Neural cell (in vitro differentiated cells): ENCODE measurements around the gene RBM20. TPM values are rescaled to one million over a fixed set of nuclear protein-coding genes. Genes with fewer than 3 reads are reported as not detected.

Experiments
- H2AFZ ChIP-seq: fragments of 200-600, 300-800 bp; sonication (generic), shearing (Covaris generic); 2 replicates; pipeline ENCODE4 v1.6.0; 2014; ENCODE audit warnings: low read depth, mild to moderate bottlenecking, antibody characterized with exemption, low read length, moderate library complexity
- H3F3A ChIP-seq: fragments of 200-600 bp; shearing (Covaris generic); 2 replicates; pipeline ENCODE4 v1.6.1; 2016; ENCODE audit warnings: mild to moderate bottlenecking, moderate library complexity, mixed read lengths, antibody characterized with exemption, low read length; ENCODE audit not compliant: insufficient read depth, poor library complexity, severe bottlenecking
- H3K27ac ChIP-seq: fragments of 200-600, 300-800 bp; sonication (generic), shearing (Covaris generic); 2 replicates; pipeline ENCODE4 v1.5.1; 2014; ENCODE audit warnings: mild to moderate bottlenecking, low read length, moderate library complexity
- H3K27me3 ChIP-seq: fragments of 300-800, 200-600 bp; sonication (generic), shearing (Covaris generic); 2 replicates; pipeline ENCODE4 v1.6.0; 2014; ENCODE audit warnings: mild to moderate bottlenecking, low read depth, low read length, moderate library complexity; ENCODE audit not compliant: insufficient read depth
- H3K36me3 ChIP-seq: fragments of 300-800, 200-600 bp; sonication (generic), shearing (Covaris generic); 2 replicates; pipeline ENCODE4 v1.5.1; 2014; ENCODE audit warnings: mild to moderate bottlenecking, antibody characterized with exemption, low read length, moderate library complexity; ENCODE audit not compliant: insufficient read depth
- H3K4me2 ChIP-seq: fragments of 300-800, 200-600 bp; sonication (generic), shearing (Covaris generic); 2 replicates; pipeline ENCODE4 v1.6.0; 2014; ENCODE audit warnings: mild to moderate bottlenecking, low read length
- H3K4me3 ChIP-seq: fragments of 300-800, 200-600 bp; sonication (generic), shearing (Covaris generic); 2 replicates; pipeline ENCODE4 v1.5.1; 2014; ENCODE audit warnings: mild to moderate bottlenecking, low read length, moderate library complexity
- H3K79me2 ChIP-seq: fragments of 200-600 bp; shearing (Covaris generic); replicated peaks from 2 replicates; pipeline ENCODE4 v1.6.0; 2014; ENCODE audit warnings: mild to moderate bottlenecking, low read length, moderate library complexity; ENCODE audit not compliant: insufficient read depth
- H3K9ac ChIP-seq: fragments of 300-800, 200-600 bp; sonication (generic), shearing (Covaris generic); 2 replicates; pipeline ENCODE4 v1.6.1; 2016; ENCODE audit warnings: mild to moderate bottlenecking, low read length, mixed read lengths
- H3K9me2 ChIP-seq: fragments of 200-600 bp; shearing (Covaris generic); 2 replicates; pipeline ENCODE4 v1.6.1; 2016; ENCODE audit warnings: mild to moderate bottlenecking, low read length, mixed read lengths; ENCODE audit not compliant: insufficient read depth
- H3K9me3 ChIP-seq: fragments of 200-600, 300-800 bp; sonication (generic), shearing (Covaris generic); 2 replicates; pipeline ENCODE4 v1.6.1; 2016; ENCODE audit warnings: mild to moderate bottlenecking, mixed run types, low read length, moderate library complexity, mixed read lengths
- H4K20me1 ChIP-seq: fragments of 200-600 bp; shearing (Covaris generic); 2 replicates; pipeline ENCODE4 v1.6.1; 2016; ENCODE audit warnings: mild to moderate bottlenecking, mixed run types; ENCODE audit not compliant: insufficient read depth
- CTCF ChIP-seq: fragments of 450-650 bp; IDR thresholded peaks from 2 replicates; pipeline ENCODE4 v1.5.1; 2014; ENCODE audit warnings: antibody characterized with exemption, mild to moderate bottlenecking, moderate library complexity; ENCODE audit not compliant: poor library complexity, severe bottlenecking
- EP300 ChIP-seq: fragments of 450-650 bp; conservative IDR thresholded peaks from 2 replicates; pipeline ENCODE4 v1.6.1; 2014; ENCODE audit warnings: antibody characterized with exemption, mild to moderate bottlenecking, moderate library complexity; ENCODE audit not compliant: poor library complexity, severe bottlenecking
- EZH2 ChIP-seq: fragments of 200-600, 300-800 bp; shearing (Covaris generic), sonication (generic); IDR thresholded peaks from 2 replicates; pipeline ENCODE4 v1.6.1; 2014; ENCODE audit warnings: antibody characterized with exemption, low read length, borderline replicate concordance, mild to moderate bottlenecking; ENCODE audit not compliant: insufficient read depth, poor library complexity, severe bottlenecking
- MXI1 ChIP-seq: fragments of 450-650 bp; conservative IDR thresholded peaks from 2 replicates; pipeline ENCODE4 v1.6.1; 2014; ENCODE audit warnings: antibody characterized with exemption, mild to moderate bottlenecking; ENCODE audit not compliant: poor library complexity, severe bottlenecking
- POLR2AphosphoS5 ChIP-seq: IDR thresholded peaks from 2 replicates; pipeline ENCODE4 v1.6.1; 2012
- RAD21 ChIP-seq: fragments of 450-650 bp; conservative IDR thresholded peaks from 2 replicates; pipeline ENCODE4 v1.6.1; 2014; ENCODE audit warnings: antibody characterized with exemption, mild to moderate bottlenecking, moderate library complexity
- SMC3 ChIP-seq: fragments of 450-650 bp; conservative IDR thresholded peaks from 2 replicates; pipeline ENCODE4 v1.6.1; 2014; ENCODE audit warnings: antibody characterized with exemption, mild to moderate bottlenecking, moderate library complexity; ENCODE audit not compliant: poor library complexity
- TAF1 ChIP-seq: IDR thresholded peaks from 2 replicates; pipeline ENCODE4 v1.6.1; 2012; ENCODE audit warnings: low read depth
- polyA plus RNA-seq: library from polyadenylated mRNA; depleted of rRNA; stranded (reverse); fragments of >200 nt; gene quantifications from 2 replicates; pipeline ENCODE4 v1.2.3, GENCODE V29; 2014
- TF ChIP-seq, protein P1 (sequence below): IDR thresholded peaks from 2 replicates; pipeline ENCODE4 v1.6.1; 2012; ENCODE audit warnings: borderline replicate concordance

Gene RBM20
- polyA plus RNA-seq, 1 donor from 2014 or later: 0.07 TPM

DNA sequence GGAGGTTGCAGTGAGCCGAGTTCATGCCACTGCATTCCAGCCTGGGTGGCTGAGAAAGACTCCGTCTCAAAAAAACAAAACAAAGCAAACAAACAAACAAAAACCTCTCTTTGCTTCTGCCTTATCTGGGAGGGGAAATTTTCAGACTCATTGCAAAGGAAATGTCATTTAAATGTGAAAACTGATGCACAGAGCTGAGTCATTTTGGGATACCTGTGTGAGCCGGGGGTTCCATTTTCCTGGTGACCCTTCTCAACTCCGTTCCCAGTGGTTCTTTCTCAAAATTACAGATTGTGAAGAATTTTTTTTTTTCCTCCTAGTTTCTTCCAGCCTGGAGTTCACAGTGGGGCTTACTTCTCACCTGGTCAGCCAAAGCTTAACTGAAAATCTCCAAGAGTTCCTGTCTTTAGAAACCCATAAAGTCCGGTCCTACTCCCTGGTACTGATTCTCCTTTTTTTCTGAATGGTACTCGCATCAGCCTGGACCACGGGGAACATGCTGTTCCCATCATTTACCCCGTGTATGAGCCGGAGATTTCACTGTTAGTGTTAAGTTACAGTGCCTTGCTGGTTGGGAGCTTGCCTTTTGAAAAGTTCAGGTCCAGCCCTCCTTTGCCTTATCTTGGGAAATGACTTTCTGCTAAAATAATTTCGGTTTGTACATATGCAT is 56.9 kb downstream of the RBM20 start:
- no peaks in the 10 kb centered on the region for H3K79me2 ChIP-seq
- H3K9me2 ChIP-seq: no peaks in the 10 kb centered on the region
- TF ChIP-seq RAD21 (no peak), MXI1 (no peak), SMC3 (no peak), POLR2AphosphoS5 (no peak), TAF1 (no peak), EZH2 (no peak), EP300 (no peak), CTCF (no peak)
- TF ChIP-seq, protein P1, sequence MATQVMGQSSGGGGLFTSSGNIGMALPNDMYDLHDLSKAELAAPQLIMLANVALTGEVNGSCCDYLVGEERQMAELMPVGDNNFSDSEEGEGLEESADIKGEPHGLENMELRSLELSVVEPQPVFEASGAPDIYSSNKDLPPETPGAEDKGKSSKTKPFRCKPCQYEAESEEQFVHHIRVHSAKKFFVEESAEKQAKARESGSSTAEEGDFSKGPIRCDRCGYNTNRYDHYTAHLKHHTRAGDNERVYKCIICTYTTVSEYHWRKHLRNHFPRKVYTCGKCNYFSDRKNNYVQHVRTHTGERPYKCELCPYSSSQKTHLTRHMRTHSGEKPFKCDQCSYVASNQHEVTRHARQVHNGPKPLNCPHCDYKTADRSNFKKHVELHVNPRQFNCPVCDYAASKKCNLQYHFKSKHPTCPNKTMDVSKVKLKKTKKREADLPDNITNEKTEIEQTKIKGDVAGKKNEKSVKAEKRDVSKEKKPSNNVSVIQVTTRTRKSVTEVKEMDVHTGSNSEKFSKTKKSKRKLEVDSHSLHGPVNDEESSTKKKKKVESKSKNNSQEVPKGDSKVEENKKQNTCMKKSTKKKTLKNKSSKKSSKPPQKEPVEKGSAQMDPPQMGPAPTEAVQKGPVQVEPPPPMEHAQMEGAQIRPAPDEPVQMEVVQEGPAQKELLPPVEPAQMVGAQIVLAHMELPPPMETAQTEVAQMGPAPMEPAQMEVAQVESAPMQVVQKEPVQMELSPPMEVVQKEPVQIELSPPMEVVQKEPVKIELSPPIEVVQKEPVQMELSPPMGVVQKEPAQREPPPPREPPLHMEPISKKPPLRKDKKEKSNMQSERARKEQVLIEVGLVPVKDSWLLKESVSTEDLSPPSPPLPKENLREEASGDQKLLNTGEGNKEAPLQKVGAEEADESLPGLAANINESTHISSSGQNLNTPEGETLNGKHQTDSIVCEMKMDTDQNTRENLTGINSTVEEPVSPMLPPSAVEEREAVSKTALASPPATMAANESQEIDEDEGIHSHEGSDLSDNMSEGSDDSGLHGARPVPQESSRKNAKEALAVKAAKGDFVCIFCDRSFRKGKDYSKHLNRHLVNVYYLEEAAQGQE: no peak
- no peaks in the 10 kb centered on the region for H3K27me3 ChIP-seq
- H4K20me1 ChIP-seq: no peaks in the 10 kb centered on the region
- H3K36me3 ChIP-seq: no peaks in the 10 kb centered on the region
- H3F3A ChIP-seq: no peaks in the 10 kb centered on the region
- no peak overlapping the region for H3K4me2 ChIP-seq
- H3K9ac ChIP-seq: no peak overlapping the region
- no peak overlapping the region for H3K4me3 ChIP-seq
- no peak overlapping the region for H2AFZ ChIP-seq
- no peaks in the 10 kb centered on the region for H3K9me3 ChIP-seq
- H3K27ac ChIP-seq: no peak overlapping the region

- Histone ChIP-seq H3K79me2 (no peaks in the 10 kb centered on the region), H3K9me2 (no peaks in the 10 kb centered on the region), H3K4me2 (no peak overlapping the region), H3F3A (no peaks in the 10 kb centered on the region), H3K9me3 (no peaks in the 10 kb centered on the region), H2AFZ (no peak overlapping the region), H3K27me3 (no peaks in the 10 kb centered on the region), H3K36me3 (no peaks in the 10 kb centered on the region), H4K20me1 (no peaks in the 10 kb centered on the region), H3K27ac (no peak overlapping the region), H3K9ac (no peak overlapping the region), H3K4me3 (no peak overlapping the region)
- TF ChIP-seq POLR2AphosphoS5 (no peak), TAF1 (no peak), MXI1 (no peak), SMC3 (no peak), EZH2 (no peak), CTCF (no peak), EP300 (no peak), RAD21 (no peak)
- TF ChIP-seq, protein P1: no peak
Observed at GRCh38 chr10:110701617-110701971, 57.5 kb downstream of the RBM20 start.
